GM12874 (cell line): ENCODE results near the gene SLC35F3.

Experiments used
- CTCF ChIP-seq: IDR thresholded peaks from 2 replicates; pipeline ENCODE4 v1.5.1; 2011; ENCODE audit warnings: low read depth, mild to moderate bottlenecking, control low read depth, low read length, moderate library complexity; ENCODE audit not compliant: insufficient read depth

Gene SLC35F3

GRCh38 chr1:234292011-234292410 lies 387.5 kb downstream of the SLC35F3 start:
- no peak for TF ChIP-seq CTCF

GRCh38 chr1:234292548-234292947 lies 388.1 kb downstream of the SLC35F3 start:
- TF ChIP-seq CTCF, result no peak

- TF ChIP-seq CTCF, result no peak
Observed at GRCh38 chr1:234294109-234294817, 389.8 kb downstream of the SLC35F3 start.

DNA sequence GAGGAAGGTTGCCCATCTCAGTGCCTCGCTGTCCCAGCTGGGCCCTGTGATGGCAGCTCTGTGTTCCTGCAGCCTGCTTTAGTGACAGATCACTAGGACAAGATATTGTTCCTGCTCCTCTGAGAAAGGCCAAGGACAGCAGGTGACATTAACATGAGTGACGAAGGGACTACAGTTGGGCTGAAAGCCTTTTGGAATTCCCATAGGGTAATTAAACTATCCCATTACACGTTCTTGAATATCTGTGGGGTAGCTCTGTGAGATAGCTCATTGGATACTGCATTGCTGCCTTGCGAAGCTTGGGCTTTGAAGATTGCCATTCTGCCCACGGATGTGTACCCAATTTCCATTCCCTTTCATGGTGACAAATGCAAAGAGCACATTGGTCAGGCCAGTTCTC lies 390.6 kb downstream of the SLC35F3 start:
- TF ChIP-seq CTCF, result no peak

GRCh38 chr1:234295626-234296025 lies 391.1 kb downstream of the SLC35F3 start:
- no peak for TF ChIP-seq CTCF

GRCh38 chr1:234296496-234296895 lies 392.0 kb downstream of the SLC35F3 start:
- TF ChIP-seq CTCF, result no peak

DNA sequence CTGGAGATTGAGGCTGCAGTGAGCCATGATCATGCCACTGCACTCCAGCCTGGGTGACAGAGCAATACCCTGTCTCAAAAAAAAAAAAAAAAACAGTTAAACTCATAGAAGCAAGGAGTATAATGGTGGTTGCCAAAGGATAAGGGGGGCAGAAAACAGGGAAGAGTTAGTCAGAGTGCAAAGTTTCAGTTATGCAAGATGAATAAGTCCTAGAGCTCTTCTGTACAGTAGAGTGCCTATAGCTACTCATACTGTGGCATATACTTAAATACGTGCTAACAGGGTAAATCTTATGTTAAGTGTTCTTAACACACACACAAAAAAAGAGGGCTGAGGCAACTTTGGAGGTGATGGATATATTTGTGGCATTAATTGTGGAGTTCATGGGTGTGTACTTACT lies 393.2 kb downstream of the SLC35F3 start:
- TF ChIP-seq CTCF, result no peak
